Vagina (tissue), 2 donors: Measurements from ENCODE around the gene LRRC74B. TPM values are rescaled to one million over a fixed set of nuclear protein-coding genes. Genes with fewer than 3 reads are reported as not detected.

Experiments used
- DNase-seq, 2 donors: peaks; one replicate each; pipeline ENCODE4 v3.0.0-alpha.2; 2017; ENCODE audit errors: extremely low spot score in 2 of 2
- H3K27ac ChIP-seq: fragments of 200-600 bp; sonication (generic); one replicate; pipeline ENCODE4 v1.5.1; 2019
- H3K27me3 ChIP-seq: fragments of 200-600 bp; sonication (generic); one replicate; pipeline ENCODE4 v1.5.1; 2019
- H3K36me3 ChIP-seq, 2 donors: fragments of 200-600 bp; sonication (generic); one replicate each; pipeline ENCODE4 v1.5.1; 2017 to 2019
- H3K4me1 ChIP-seq: fragments of 200-600 bp; sonication (generic); one replicate; pipeline ENCODE4 v1.5.1; 2019
- H3K4me3 ChIP-seq, 2 donors: fragments of 200-600 bp; sonication (generic); 1 replicate in 1 of 2; 2 replicates in 1 of 2; pipeline ENCODE4 v1.5.1; 2016 to 2019
- H3K9me3 ChIP-seq: fragments of 200-600 bp; sonication (generic); one replicate; pipeline ENCODE4 v1.5.1; 2019
- POLR2A ChIP-seq, 2 donors: fragments of 450-650 bp; IDR thresholded peaks; one replicate each; pipeline ENCODE4 v1.6.1; 2017; ENCODE audit warnings: antibody characterized with exemption in 2 of 2, mild to moderate bottlenecking in 2 of 2, moderate library complexity in 2 of 2
- POLR2AphosphoS5 ChIP-seq, 2 donors: sonication (generic); formaldehyde crosslinking; IDR thresholded peaks; one replicate each; pipeline ENCODE4 v1.9.0; 2017; ENCODE audit warnings: antibody characterized with exemption in 2 of 2, mild to moderate bottlenecking in 2 of 2, low read depth in 1 of 2; ENCODE audit not compliant: insufficient read depth in 1 of 2
- intact Hi-C: fragments of 100-400 bp; cut with DNase I; formaldehyde crosslinking; loops from one replicate; pipeline ENCODE4 v1.15.1; 2023
- total RNA-seq: library from RNA; depleted of rRNA; stranded (reverse); fragments of >200 nt; gene quantifications from one replicate; pipeline ENCODE4 v1.2.3, GENCODE V29; 2016
- TF ChIP-seq, protein P1 (sequence below), 3 experiments: fragments of 450-650 bp in 2 of 3; fragments of 200-600 bp in 1 of 3; sonication (generic) in 1 of 3; IDR thresholded peaks; one replicate each; pipeline ENCODE4 v1.5.1; 2017 to 2019; ENCODE audit warnings: antibody characterized with exemption in 3 of 3, mild to moderate bottlenecking in 2 of 3, moderate library complexity in 2 of 3

LRRC74B gene
- total RNA-seq, 1 donor from 2014 or later, result not detected

DNA sequence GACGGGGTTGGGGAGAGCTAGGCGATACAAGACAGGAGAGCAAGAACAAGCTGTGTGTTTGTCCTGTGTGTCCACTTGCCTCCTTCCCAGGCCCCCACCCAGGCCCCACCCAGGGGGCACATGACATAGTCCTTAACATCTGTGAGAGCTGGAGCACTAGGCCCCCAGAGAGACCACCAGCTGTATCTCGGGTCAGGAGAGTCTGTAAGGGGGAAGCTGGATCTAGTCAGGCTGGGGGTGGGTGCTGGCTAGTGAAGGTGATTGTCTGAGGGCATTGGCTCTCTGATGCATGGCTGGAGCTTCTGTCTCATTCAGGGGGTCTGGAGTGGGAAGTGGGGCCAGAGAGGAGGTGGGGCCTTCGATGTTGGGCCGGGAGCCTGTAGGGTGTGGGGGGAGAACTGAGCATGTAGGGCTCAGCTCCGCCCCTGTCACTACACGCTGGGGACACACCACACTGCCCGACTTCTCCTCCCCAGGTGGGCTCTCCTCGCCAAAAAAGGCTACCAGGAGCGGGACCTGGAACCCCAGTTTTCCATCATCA is 30.2 kb upstream of the LRRC74B start:
- H3K9me3 ChIP-seq, result no peaks in the 10 kb centered on the region
- H3K27ac ChIP-seq, result peak overlapping the region; percentile 55
- DNase-seq, result no peak
- peaks cover 29% of the 10 kb centered on the region for H3K4me1 ChIP-seq
- no peaks in the 10 kb centered on the region for H3K27me3 ChIP-seq
- H3K4me3 ChIP-seq, result no peak overlapping the region
- no peaks in the 10 kb centered on the region for H3K36me3 ChIP-seq
- TF ChIP-seq, protein P1, sequence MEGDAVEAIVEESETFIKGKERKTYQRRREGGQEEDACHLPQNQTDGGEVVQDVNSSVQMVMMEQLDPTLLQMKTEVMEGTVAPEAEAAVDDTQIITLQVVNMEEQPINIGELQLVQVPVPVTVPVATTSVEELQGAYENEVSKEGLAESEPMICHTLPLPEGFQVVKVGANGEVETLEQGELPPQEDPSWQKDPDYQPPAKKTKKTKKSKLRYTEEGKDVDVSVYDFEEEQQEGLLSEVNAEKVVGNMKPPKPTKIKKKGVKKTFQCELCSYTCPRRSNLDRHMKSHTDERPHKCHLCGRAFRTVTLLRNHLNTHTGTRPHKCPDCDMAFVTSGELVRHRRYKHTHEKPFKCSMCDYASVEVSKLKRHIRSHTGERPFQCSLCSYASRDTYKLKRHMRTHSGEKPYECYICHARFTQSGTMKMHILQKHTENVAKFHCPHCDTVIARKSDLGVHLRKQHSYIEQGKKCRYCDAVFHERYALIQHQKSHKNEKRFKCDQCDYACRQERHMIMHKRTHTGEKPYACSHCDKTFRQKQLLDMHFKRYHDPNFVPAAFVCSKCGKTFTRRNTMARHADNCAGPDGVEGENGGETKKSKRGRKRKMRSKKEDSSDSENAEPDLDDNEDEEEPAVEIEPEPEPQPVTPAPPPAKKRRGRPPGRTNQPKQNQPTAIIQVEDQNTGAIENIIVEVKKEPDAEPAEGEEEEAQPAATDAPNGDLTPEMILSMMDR (IDR thresholded peaks at IDR 0.05), result no peak
- no peak for TF ChIP-seq POLR2A (IDR thresholded peaks at IDR 0.05)
- no peak for TF ChIP-seq POLR2AphosphoS5 (IDR thresholded peaks at IDR 0.05; ENCODE audit: insufficient read depth in 1 of 2, low read depth in 1 of 2)
- intact Hi-C loops, result no loop called here

DNA sequence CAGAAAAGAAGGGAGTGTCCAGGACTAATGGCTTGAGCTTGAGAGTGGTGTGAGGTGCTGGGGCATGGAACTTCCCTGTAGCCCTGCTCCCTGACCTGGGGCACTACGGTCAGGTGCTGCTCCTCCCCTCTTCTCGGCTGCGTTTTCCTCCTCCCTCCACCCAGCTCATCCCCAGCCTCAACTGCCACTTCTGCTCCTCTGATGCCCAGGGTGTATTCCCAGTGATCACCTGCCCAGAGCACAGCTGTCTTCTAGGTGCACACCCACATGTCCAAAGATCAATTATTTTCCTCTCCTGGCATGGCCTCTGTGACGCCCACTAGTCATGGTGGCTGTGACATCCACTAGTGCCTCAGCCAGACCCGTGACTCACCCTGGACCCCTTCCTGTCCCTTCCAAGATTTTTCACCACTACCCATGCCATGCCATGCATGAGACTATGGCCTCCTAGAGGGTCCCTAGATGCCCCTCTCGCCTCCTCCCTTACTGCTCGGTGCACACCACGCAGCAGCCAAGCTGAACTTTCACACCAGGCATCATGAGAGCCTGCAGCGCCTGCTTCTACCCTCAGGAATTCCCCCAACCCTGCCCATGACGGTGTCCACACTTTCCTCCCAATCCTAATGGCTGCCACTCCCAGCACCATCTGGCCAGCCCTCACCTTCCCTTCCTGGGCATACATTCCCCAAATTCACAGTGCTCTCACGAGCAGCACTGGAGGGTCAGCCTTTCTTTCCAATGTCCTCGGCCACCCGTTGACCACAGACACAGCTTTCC is 28.9 kb upstream of the LRRC74B start:
- intact Hi-C loops, result no loop called here
- Histone ChIP-seq H3K36me3 (no peaks in the 10 kb centered on the region), H3K4me3 (no peak overlapping the region), H3K27ac (no peak overlapping the region), H3K27me3 (no peaks in the 10 kb centered on the region), H3K9me3 (no peaks in the 10 kb centered on the region), H3K4me1 (peaks cover 29% of the 10 kb centered on the region)
- DNase-seq, result no peak
- TF ChIP-seq POLR2AphosphoS5 (IDR thresholded peaks at IDR 0.05; ENCODE audit: insufficient read depth in 1 of 2, low read depth in 1 of 2) (no peak), POLR2A (IDR thresholded peaks at IDR 0.05) (no peak)
- TF ChIP-seq, protein P1 (IDR thresholded peaks at IDR 0.05), result no peak

DNA sequence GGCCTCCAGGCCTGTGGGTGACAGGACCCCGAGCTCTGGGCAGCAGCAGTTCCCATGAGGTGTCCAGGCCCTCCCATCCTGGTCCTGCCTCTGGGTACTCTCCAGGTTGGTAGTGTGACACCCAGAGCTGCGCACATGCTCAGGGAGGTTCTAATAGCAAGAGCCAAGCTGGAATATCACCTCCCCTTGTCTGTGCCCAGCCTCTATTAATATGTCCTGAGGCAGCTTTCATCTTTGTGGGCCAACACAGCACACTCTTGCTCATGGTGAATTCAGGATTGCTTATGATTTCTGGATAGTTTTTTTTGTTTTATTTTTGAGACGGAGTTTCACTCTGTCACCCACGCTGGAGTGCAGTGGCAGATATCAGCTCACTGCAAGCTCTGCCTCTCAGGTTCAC is 27.4 kb upstream of the LRRC74B start:
- intact Hi-C loops, result no loop called here
- TF ChIP-seq, protein P1 (IDR thresholded peaks at IDR 0.05), result no peak

DNA sequence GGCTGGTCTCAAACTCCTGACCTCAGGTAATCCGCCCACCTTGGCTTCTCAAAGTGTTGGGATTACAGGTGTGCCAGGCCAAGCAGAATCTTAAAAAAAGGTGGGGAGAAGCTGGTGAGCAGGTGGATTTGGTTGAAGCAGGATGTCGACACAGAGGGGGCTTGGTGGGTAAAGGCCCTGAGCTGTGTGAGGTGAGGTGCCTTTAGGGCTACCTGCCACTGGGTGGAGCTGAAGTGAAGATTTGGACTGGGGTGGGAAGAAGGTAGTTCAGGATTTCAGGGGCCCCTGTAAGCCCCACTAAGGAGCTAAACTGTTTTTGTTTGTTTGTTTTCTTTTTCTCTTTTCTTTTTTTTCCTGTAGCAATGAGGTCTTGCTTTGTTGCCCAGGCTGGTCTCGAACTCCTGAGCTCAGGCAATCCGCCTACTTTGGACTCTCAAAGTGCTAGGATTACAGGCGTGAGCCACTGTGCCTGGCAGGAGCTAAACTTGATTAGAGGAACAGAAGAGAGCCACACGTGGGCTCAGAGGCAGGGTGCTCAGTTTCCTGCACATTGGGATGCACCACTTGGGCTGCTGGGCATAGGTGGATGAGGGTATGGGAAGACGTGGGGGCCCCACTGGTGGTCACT is 24.8 kb upstream of the LRRC74B start:
- no peaks in the 10 kb centered on the region for H3K9me3 ChIP-seq
- no peak for DNase-seq
- no peak for TF ChIP-seq POLR2AphosphoS5 (IDR thresholded peaks at IDR 0.05; ENCODE audit: insufficient read depth in 1 of 2, low read depth in 1 of 2)
- TF ChIP-seq POLR2A (IDR thresholded peaks at IDR 0.05), result no peak
- TF ChIP-seq, protein P1 (IDR thresholded peaks at IDR 0.05), result no peak
- no peaks in the 10 kb centered on the region for H3K36me3 ChIP-seq
- peaks cover 6% of the 10 kb centered on the region for H3K4me1 ChIP-seq
- intact Hi-C loops, result no loop called here
- no peak overlapping the region for H3K27ac ChIP-seq
- H3K4me3 ChIP-seq, result no peak overlapping the region
- no peaks in the 10 kb centered on the region for H3K27me3 ChIP-seq

More for the DNA sequence above, 27.4 kb upstream of the LRRC74B start:
- H3K27ac ChIP-seq, result no peak overlapping the region
- H3K4me1 ChIP-seq, result peaks cover 25% of the 10 kb centered on the region
- no peaks in the 10 kb centered on the region for H3K27me3 ChIP-seq
- H3K9me3 ChIP-seq, result no peaks in the 10 kb centered on the region
- H3K36me3 ChIP-seq, result no peaks in the 10 kb centered on the region
- no peak overlapping the region for H3K4me3 ChIP-seq
- DNase-seq, result no peak

DNA sequence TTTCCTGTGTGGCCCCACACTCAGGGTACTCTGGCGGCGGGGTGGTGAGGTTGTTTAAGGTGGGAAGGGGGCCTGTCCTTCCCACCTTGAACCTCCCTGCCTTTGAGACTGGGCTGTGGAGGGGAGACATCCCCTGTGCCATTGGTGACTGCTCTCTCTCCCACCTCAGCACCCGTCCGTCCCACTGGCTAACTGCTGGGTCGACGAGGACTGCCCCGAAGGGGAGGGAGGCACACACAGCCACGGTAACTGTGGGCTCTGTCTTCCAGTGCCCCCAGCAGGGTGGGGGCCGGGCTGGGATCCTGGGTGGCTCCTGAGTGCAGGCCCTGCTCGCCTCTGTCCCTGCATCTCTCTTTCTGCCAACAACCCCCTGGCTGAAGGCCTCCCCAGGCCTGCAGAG is 23.2 kb upstream of the LRRC74B start:
- Histone ChIP-seq H3K27ac (no peak overlapping the region), H3K4me1 (peaks cover 11% of the 10 kb centered on the region), H3K4me3 (no peak overlapping the region), H3K36me3 (no peaks in the 10 kb centered on the region), H3K27me3 (no peaks in the 10 kb centered on the region), H3K9me3 (no peaks in the 10 kb centered on the region)
- TF ChIP-seq POLR2A (IDR thresholded peaks at IDR 0.05) (no peak), POLR2AphosphoS5 (IDR thresholded peaks at IDR 0.05; ENCODE audit: insufficient read depth in 1 of 2, low read depth in 1 of 2) (no peak)
- TF ChIP-seq, protein P1 (IDR thresholded peaks at IDR 0.05), result no peak
- intact Hi-C loops, result no loop called here
- DNase-seq, result no peak
